Astrocyte (in vitro differentiated cells and primary cell): ENCODE results near the gene SOAT2.

Experiments
- EZH2 ChIP-seq: IDR thresholded peaks from 2 replicates; pipeline ENCODE4 v1.6.1; 2012; ENCODE audit warnings: mild to moderate bottlenecking, low read length, inconsistent platforms; ENCODE audit not compliant: insufficient read depth
- TF ChIP-seq, protein P1 (sequence below): IDR thresholded peaks from 2 replicates; pipeline ENCODE4 v1.5.1; 2011; ENCODE audit warnings: low read depth, mild to moderate bottlenecking, inconsistent platforms, low read length, moderate library complexity; ENCODE audit not compliant: insufficient read depth

DNA sequence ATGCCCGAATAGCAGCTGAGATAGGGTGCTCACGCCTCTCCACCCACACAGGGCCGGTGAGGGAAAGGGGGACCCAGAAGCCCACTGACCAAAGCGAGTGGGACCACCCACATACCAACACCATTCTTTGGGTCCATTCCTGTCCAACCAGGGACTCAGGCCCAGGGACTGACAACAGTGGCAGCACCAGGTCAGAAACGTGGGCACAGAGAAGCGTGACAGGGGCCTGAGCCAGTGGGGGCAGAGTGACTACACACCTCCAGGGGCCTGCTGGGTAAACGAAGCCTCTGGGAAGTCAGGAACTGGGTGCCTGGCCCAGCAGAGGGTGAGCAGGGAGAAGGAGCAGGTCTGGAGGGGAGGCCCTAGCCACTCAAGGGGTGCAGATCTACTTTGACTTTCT is 37.8 kb upstream of the SOAT2 start:
- TF ChIP-seq EZH2: no peak
- TF ChIP-seq, protein P1, sequence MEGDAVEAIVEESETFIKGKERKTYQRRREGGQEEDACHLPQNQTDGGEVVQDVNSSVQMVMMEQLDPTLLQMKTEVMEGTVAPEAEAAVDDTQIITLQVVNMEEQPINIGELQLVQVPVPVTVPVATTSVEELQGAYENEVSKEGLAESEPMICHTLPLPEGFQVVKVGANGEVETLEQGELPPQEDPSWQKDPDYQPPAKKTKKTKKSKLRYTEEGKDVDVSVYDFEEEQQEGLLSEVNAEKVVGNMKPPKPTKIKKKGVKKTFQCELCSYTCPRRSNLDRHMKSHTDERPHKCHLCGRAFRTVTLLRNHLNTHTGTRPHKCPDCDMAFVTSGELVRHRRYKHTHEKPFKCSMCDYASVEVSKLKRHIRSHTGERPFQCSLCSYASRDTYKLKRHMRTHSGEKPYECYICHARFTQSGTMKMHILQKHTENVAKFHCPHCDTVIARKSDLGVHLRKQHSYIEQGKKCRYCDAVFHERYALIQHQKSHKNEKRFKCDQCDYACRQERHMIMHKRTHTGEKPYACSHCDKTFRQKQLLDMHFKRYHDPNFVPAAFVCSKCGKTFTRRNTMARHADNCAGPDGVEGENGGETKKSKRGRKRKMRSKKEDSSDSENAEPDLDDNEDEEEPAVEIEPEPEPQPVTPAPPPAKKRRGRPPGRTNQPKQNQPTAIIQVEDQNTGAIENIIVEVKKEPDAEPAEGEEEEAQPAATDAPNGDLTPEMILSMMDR: no peak
